GM18499 (cell line): ENCODE measurements around the gene TMEM184A.

Source experiments
- ATAC-seq: cut with Tn5 transposase; IDR thresholded peaks from one replicate; pipeline ENCODE4 v1.9.1; 2021; ENCODE audit warnings: moderate number of reproducible peaks; ENCODE audit not compliant: insufficient read depth, unreplicated experiment

Gene TMEM184A

GRCh38 chr7:1553512-1554210, 2.3 kb downstream of the TMEM184A start:
- ATAC-seq: no peak

- no peak for ATAC-seq
These were observed 3.8 kb downstream of the TMEM184A start for GRCh38 chr7:1552200-1552599.

GRCh38 chr7:1550846-1551155, 5.2 kb downstream of the TMEM184A start:
- ATAC-seq: no peak

GRCh38 chr7:1550005-1550845, 5.8 kb downstream of the TMEM184A start:
- no peak for ATAC-seq

DNA sequence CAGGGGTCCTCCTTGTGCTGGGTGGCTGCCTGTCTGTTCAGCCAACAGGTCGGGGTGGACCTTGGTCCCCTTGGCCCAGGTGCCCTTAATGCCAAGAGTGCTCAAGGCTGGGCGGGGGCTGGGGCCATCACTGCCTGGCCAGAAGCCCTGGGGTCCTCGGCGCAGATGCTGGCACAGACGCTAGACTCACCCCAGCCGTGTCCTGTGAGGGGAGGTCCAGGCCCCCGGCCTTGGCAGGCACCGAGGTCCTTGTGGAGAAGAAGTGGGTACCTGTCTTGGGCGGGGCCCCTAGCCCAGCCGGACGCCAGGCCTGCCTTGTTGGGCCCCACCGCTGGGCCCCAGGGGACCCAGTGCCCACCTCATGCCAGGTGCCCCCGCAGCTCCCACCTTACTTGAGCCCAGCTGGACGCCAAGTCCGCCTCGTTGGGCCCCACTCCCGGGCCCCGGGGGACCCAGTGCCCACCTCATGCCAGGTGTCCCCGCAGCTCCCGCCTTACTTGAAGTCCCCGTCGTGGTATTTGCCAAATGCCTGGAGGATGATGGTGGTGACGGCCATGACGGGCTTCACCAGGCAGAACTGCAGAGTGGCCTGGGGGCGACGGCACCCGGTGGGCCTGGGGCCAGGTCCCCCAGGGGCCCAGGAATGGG, 6.5 kb downstream of the TMEM184A start:
- ATAC-seq: no peak

DNA sequence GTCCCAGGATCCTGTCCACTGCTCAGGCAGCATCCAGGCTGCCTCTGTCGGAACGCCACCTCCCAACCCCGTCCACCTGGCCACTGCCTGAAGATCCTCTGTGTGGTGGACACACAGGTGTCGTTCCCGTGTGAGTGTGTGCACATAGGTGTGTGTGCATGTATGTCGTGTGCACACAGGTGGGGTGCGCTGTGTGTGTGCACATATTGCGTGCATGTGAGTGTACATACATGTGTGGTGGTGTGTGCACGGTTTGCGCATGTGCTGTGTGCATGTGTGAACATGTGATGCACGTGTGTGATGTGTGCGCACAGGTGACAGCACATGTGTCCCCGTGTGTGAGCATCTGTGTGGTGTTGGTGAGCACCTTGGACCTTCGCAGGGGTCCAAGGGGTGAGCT, 7.1 kb downstream of the TMEM184A start:
- no peak for ATAC-seq

DNA sequence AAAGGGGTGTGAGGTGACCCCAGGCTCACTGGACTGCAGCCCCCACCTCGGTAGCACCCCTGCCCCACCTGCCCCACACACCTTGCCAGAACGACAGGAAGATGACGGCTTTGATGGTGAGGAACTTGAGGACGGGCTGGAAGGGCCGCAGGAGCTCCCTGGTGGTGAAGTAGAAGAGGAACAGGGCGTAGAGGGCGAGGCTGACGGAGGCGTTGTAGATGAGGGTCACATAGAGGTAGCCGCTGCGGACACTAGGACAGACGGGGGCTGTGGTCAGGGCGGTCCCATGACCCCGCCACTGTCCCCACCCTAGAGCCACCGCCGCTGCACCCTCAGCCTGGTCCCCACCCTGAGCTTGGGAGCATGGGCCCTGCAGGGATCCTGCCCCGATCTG, 7.6 kb downstream of the TMEM184A start:
- no peak for ATAC-seq

DNA sequence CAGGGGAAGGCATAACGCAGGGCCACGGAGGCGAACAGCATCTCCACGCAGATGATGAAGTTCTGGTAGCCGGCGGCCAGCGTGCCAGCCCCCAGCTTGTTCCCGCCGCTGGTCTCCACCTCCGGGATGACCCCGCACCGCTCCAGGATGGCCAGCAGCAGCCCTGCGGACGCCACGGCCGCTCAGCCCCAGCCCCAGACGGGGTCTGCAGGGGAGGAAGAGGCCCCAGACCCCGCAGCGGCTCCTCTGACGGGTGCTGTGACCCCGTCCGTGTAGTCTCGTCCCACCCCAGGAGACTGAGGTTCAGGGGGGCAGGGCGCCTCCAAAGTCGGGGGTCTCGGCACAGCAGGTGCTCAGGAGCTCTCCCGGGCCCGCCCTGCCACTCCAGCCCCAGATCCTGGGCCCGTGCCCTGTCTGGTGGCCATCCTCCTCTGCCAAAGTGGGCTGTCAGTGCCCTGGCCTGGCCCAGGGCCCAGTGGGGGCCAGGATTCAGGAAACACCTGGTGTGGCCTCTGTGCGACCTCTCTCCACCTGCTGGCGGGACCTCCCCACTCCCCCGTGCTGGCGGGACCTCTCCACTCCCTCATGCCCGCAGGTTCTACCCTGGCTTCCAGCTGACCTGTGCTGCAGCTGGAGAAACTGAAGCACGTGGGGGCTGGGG, 8.1 kb downstream of the TMEM184A start:
- no peak for ATAC-seq

GRCh38 chr7:1546909-1547776, 8.9 kb downstream of the TMEM184A start:
- ATAC-seq: no peak

GRCh38 chr7:1546274-1546908, 9.6 kb downstream of the TMEM184A start:
- ATAC-seq: no peak

GRCh38 chr7:1545417-1546246, 10.4 kb downstream of the TMEM184A start:
- ATAC-seq: no peak

DNA sequence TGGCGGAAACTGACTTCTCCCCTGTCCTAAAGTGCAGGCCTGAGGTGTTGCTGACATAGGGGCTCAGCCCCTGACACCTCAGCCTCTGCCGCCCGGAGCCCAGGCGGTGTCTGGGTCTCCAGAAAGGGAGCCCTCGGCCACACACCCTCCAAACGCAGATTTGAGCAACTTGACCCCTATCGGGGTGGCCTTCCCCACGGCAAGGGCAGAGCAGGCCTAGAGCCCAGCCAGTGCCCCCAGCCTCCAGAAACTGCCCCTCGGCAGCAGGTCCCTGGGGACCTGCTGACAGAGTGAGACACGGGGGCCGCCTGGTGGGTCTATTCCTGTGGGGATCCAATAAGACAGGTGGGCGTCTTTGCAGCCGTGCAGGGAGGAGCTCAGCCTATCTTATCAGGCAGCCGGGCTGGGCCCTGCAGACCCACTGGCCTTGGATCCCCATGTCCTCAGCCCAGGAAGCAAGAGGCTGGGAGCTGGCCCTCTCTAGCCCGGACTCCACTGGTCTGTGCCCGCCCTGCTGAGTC, 11.0 kb downstream of the TMEM184A start:
- no peak for ATAC-seq

DNA sequence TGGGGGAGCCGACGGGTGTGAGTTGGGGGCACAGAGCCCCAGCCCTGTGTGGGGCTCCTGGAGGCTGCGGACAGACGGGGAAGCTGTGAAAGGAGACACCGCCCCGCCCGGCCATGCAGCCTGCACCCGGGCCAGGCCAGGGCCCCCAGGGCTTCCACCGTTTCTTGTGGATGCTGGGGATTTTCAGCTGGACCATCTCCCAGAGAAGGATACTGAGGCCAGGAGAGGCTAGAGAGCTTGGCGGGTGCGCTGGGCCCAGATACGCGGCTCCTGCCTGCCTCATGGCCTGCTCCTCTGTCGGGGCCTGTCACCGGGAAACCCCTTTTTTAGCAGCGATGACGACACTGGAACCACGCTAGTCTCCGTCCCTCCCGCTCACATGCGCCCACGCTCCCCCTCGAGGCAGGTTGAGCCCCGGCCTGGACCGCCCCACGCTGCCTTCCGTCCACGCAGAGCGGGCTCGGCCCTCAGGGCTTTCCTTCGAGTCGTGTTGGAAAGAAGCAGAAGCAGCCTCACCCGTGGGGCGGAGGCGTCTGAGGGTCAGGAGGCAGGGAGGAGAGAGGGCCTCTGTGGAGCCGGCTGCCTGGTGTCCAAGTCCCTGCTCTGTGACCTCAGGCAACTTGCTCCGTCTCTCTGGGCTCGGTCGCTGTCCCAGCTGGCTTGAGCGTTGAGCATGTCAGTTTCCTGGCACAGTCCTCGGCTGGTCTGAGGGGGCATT, 11.7 kb downstream of the TMEM184A start:
- ATAC-seq: no peak

GRCh38 chr7:1543826-1544177, 12.2 kb downstream of the TMEM184A start:
- ATAC-seq: no peak

DNA sequence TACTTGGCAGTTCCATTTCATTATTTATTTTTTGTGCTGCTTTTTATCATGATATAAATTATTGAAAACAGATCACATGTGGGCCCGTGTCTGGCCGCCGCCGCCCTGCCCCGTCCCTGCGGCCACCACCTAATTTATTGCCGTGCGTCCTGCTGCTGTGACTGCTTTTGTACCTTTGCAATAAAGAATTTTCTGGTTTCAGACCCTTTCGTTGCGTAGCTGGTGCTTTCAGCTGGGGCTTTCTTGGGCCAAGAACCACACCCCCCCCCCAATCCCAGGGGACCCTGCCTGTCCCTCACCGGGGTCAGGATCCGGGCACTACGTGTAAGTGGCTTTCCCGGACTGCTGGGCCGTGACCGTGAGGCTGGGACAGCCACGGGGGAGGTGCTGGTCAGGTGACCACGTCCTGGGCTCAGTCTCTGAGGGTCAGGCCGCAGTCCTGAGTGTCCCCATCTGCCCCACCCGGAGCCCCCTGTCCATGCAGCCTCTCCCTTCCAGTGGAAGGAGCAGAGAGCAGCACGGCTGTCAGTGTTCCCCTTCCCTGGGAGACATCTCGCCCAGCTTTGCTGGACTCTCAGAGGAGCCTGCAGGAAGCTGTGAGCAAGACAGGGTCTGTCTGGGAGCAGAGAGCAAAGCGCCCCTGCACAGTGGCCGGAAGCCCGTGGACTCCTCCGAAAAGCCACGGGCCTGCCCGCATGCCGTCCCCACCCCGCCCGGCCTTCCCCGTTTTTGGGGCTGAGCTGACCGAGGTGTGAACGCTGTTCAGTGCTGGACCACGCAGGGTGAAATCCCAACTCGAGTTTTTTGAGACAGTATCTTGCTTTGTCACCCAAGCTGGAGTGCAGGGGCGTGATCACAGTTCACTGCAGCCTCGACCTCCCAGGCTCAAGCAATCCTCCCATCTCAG, 12.9 kb downstream of the TMEM184A start:
- ATAC-seq: no peak

- ATAC-seq: no peak
These were observed 13.7 kb downstream of the TMEM184A start for GRCh38 chr7:1542329-1542728.
